Adrenal gland (tissue), 5 donors: ENCODE data around the gene NDEL1.

Source experiments
- CTCF ChIP-seq, 6 experiments: fragments of 450-650 bp in 4 of 6; fragments of 200-600 bp in 2 of 6; sonication (generic) in 1 of 6; IDR thresholded peaks; 1 replicate in 5 of 6; 2 replicates in 1 of 6; pipeline versions ENCODE4 v1.5.1 to v1.8.0; 2016 to 2021; ENCODE audit warnings: antibody characterized with exemption in 6 of 6, mild to moderate bottlenecking in 2 of 6, moderate library complexity in 1 of 6
- POLR2A ChIP-seq, 2 donors: fragments of 450-650 bp; IDR thresholded peaks; one replicate each; pipeline ENCODE4 v1.6.1; 2017; ENCODE audit warnings: antibody characterized with exemption in 2 of 2, mild to moderate bottlenecking in 2 of 2, moderate library complexity in 1 of 2
- donor health status: DM: no; HTN: no; CAD: no.

GRCh38 chr17:8468980-8469379, 33.3 kb downstream of the NDEL1 start:
- TF ChIP-seq CTCF (IDR thresholded peaks at IDR 0.05) (no peak), POLR2A (IDR thresholded peaks at IDR 0.05) (no peak)
